AG04450 (cell line): ENCODE data around the gene RPS6KC1. TPM values are rescaled to one million over a fixed set of nuclear protein-coding genes. Genes with fewer than 3 reads are reported as not detected.

ENCODE experiments used
- CTCF ChIA-PET: fragments of 300-600, 350-600 bp; formaldehyde crosslinking; extraction: SDS; loops from one replicate; lab custom pipeline; 2022; ENCODE audit warnings: antibody characterized with exemption, inconsistent platforms; lab: Charles Lee
- POLR2A ChIA-PET: fragments of 350-600 bp; formaldehyde crosslinking; extraction: SDS; loops from one replicate; lab custom pipeline; 2021; ENCODE audit warnings: antibody characterized with exemption, inconsistent platforms; lab: Yijun Ruan, JAX
- DNase-seq: peaks from one replicate; pipeline ENCODE4 v3.0.0-alpha.2; 2011; ENCODE audit warnings: low read depth, low spot score
- H3K27ac ChIP-seq: one replicate; pipeline ENCODE4 v1.5.1; 2012; ENCODE audit warnings: low read depth, low read length, control low read depth
- H3K27me3 ChIP-seq: one replicate; pipeline ENCODE4 v1.6.0; 2012; ENCODE audit warnings: low read length; ENCODE audit not compliant: control insufficient read depth, insufficient read depth
- H3K4me3 ChIP-seq: 2 replicates; pipeline ENCODE4 v1.5.1; 2011; ENCODE audit warnings: mild to moderate bottlenecking, low read depth, low read length, control low read depth
- H3K9me3 ChIP-seq: 2 replicates; pipeline ENCODE4 v1.5.1; 2012; ENCODE audit warnings: low read length; ENCODE audit not compliant: control insufficient read depth, insufficient read depth
- polyA plus RNA-seq: library from polyadenylated mRNA; depleted of rRNA; stranded (reverse); fragments of >200 nt; gene quantifications from 2 replicates; pipeline ENCODE4 v1.2.3, GENCODE V29; 2011
- TF ChIP-seq, protein P1 (sequence below): IDR thresholded peaks from 2 replicates; pipeline ENCODE4 v1.5.1; 2011; ENCODE audit warnings: low read depth, low read length, control low read depth, inconsistent platforms

Gene RPS6KC1
- polyA plus RNA-seq, 1 experiment, result 25.3 TPM

DNA sequence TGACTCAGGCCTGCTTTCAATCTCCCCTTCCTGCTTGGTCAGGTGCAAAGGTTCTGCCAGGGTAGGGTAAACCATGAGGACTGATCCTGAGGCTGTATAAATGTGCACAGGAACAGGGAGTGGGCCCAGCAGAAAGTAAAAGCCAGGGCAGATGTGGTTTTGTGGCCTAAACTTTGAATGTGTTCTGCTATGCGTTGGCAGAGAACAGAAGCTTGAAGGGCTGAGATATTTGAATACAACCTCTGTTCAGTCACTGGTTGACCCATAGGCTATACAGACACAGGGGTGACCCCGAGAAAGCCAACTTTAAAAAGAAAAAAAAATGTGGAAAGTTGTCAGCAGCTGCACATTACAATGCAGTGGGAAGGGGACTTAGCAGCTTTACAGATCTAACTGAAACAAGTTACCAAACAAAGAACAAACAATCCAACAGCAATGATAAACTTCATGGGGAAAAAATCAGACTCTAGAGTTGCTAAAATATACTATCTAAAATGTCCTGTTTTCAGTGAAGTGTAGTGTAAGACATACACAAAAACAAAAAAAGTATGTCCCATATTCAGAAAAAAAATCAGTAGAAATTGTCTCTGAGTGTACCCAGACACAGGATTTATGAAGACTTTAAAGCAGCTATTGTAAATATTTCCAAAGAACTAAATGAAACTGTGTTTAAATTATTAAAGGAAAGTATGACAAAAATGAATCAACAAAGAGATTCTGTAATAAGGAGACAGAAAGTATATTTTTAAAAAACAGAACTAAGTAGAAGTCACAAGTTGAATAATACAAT is 216.1 kb downstream of the RPS6KC1 start:
- CTCF ChIA-PET, result no interaction called here
- H3K4me3 ChIP-seq, result no peak overlapping the region
- H3K27ac ChIP-seq, result no peak overlapping the region
- no peaks in the 10 kb centered on the region for H3K27me3 ChIP-seq
- no peaks in the 10 kb centered on the region for H3K9me3 ChIP-seq
- POLR2A ChIA-PET, result interaction anchor here (0.5 kb wide), 1 partner anchor 846 kb away, joined by 5 read pairs; no protein-coding TSS in a partner anchor
- TF ChIP-seq, protein P1, sequence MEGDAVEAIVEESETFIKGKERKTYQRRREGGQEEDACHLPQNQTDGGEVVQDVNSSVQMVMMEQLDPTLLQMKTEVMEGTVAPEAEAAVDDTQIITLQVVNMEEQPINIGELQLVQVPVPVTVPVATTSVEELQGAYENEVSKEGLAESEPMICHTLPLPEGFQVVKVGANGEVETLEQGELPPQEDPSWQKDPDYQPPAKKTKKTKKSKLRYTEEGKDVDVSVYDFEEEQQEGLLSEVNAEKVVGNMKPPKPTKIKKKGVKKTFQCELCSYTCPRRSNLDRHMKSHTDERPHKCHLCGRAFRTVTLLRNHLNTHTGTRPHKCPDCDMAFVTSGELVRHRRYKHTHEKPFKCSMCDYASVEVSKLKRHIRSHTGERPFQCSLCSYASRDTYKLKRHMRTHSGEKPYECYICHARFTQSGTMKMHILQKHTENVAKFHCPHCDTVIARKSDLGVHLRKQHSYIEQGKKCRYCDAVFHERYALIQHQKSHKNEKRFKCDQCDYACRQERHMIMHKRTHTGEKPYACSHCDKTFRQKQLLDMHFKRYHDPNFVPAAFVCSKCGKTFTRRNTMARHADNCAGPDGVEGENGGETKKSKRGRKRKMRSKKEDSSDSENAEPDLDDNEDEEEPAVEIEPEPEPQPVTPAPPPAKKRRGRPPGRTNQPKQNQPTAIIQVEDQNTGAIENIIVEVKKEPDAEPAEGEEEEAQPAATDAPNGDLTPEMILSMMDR, result no peak
- DNase-seq, result no peak

DNA sequence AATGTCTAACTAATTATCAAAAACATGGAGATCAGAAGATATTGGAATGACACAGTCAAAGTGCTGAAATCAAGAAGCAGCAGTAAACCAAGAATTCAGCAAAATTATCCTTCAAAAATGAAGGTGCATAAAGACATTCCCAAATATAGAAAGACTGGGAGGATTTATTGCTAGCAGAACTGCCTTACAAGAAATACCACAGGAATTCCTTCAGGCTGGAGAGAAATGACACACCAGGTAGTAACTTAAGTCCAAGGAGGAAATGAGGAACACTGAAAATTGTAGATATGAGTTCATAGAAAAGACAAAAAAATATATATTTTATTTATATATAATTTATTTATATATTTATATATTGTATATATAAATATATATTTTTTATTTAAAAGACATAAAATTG is 217.2 kb downstream of the RPS6KC1 start:
- ChIA-PET CTCF (no interaction called here), POLR2A (no interaction called here)
- TF ChIP-seq, protein P1, result no peak
- Histone ChIP-seq H3K27me3 (no peaks in the 10 kb centered on the region), H3K27ac (no peak overlapping the region), H3K4me3 (no peak overlapping the region), H3K9me3 (no peaks in the 10 kb centered on the region)
- no peak for DNase-seq

DNA sequence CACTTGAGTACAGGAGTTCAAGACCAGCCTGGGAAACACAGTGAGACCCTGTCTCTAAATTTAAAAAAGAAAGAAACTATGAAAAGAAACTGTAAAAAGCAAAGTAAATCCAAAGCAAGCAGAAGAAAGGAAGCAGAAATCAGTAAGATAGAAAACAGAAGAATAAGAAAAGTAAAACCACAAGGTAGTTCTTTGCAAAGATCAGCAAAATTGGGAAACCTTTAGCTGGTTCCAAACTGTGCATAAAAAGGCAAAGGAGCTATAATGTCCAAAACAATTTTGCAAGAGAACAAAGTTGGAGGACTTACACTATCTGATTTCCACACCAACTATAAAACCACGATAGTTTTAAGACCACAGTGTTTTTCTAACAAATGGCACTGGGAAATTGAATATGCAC is 218.8 kb downstream of the RPS6KC1 start:
- Histone ChIP-seq H3K27ac (no peak overlapping the region), H3K9me3 (no peaks in the 10 kb centered on the region), H3K4me3 (no peak overlapping the region), H3K27me3 (no peaks in the 10 kb centered on the region)
- ChIA-PET CTCF (interaction anchor here (1.7 kb wide), 1 partner anchor 25 kb away, joined by 4 read pairs; no protein-coding TSS in a partner anchor), POLR2A (no interaction called here)
- TF ChIP-seq, protein P1, result no peak
- no peak for DNase-seq

DNA sequence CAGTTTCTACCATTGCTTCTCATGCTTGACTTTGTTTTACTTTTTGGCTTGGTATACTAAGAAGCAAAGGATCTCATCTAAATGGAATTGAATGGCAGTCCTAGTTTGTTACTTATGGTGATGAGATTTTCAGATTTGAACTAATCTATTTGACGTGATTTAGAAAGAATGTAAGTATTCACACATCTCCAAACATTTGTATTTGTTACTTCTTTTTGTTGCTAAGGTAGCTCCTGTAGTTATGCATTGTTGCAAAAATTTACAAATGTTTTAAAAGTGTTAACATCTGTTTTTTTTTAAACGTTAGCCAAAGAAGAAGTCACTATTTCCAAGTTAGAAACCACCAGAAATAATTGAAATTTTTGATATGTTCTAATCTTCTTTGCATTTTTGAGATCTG is 222.5 kb downstream of the RPS6KC1 start:
- Histone ChIP-seq H3K4me3 (no peak overlapping the region), H3K27me3 (no peaks in the 10 kb centered on the region), H3K27ac (no peak overlapping the region), H3K9me3 (no peaks in the 10 kb centered on the region)
- no peak for DNase-seq
- TF ChIP-seq, protein P1, result no peak
- ChIA-PET POLR2A (no interaction called here), CTCF (no interaction called here)

DNA sequence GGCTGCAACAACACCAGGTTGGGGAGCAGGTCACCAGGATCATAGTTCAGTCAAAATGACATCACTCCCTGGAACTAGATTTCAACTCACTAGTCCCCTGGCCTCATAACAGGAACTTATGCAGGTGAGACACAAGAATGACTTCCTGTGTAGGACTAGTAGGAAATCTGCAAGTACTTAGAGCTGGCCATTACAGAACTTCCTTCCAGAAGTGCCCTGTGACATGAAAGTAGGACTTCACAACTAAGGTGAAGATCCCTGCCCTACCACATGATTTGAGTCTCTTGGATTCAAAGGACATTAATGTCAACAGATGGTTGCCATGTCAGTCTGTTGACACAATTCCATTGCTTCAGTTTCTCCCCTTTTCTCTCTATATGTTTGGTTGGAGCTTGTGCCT is 223.1 kb downstream of the RPS6KC1 start:
- POLR2A ChIA-PET, result interaction anchor here (0.7 kb wide), 1 partner anchor 19 kb away, joined by 3 read pairs; no protein-coding TSS in a partner anchor
- H3K9me3 ChIP-seq, result no peaks in the 10 kb centered on the region
- CTCF ChIA-PET, result no interaction called here
- H3K4me3 ChIP-seq, result no peak overlapping the region
- H3K27me3 ChIP-seq, result no peaks in the 10 kb centered on the region
- TF ChIP-seq, protein P1, result no peak
- no peak for DNase-seq
- H3K27ac ChIP-seq, result no peak overlapping the region
